HG03095 (cell line): ENCODE measurements around the gene ZBTB7C.

ENCODE experiments used
- ATAC-seq: cut with Tn5 transposase; IDR thresholded peaks from one replicate; pipeline ENCODE4 v1.9.1; 2021; ENCODE audit warnings: moderate library complexity; ENCODE audit not compliant: unreplicated experiment

The ZBTB7C gene

GRCh38 chr18:48326901-48327675, 82.1 kb downstream of the ZBTB7C start:
- no peak for ATAC-seq

- ATAC-seq, result no peak
These were observed 84.0 kb downstream of the ZBTB7C start for GRCh38 chr18:48325115-48325665.

- no peak for ATAC-seq
These were observed 84.5 kb downstream of the ZBTB7C start for GRCh38 chr18:48324651-48325050.

GRCh38 chr18:48323151-48323550, 86.0 kb downstream of the ZBTB7C start:
- no peak for ATAC-seq

- ATAC-seq, result no peak
These were observed 87.6 kb downstream of the ZBTB7C start for GRCh38 chr18:48321536-48321935.

- no peak for ATAC-seq
These were observed 88.1 kb downstream of the ZBTB7C start for GRCh38 chr18:48321121-48321520.

- ATAC-seq, result no peak
These were observed 88.6 kb downstream of the ZBTB7C start for GRCh38 chr18:48320639-48320945.

- no peak for ATAC-seq
These were observed 89.2 kb downstream of the ZBTB7C start for GRCh38 chr18:48319801-48320638.

GRCh38 chr18:48318436-48318835, 90.7 kb downstream of the ZBTB7C start:
- ATAC-seq, result no peak

GRCh38 chr18:48317781-48318381, 91.3 kb downstream of the ZBTB7C start:
- ATAC-seq, result no peak

- no peak for ATAC-seq
These were observed 93.0 kb downstream of the ZBTB7C start for GRCh38 chr18:48316177-48316576.

GRCh38 chr18:48314690-48315089, 94.5 kb downstream of the ZBTB7C start:
- no peak for ATAC-seq

- ATAC-seq, result no peak
These were observed 95.4 kb downstream of the ZBTB7C start for GRCh38 chr18:48313792-48314191.

- ATAC-seq, result no peak
These were observed 97.1 kb downstream of the ZBTB7C start for GRCh38 chr18:48312066-48312465.

- ATAC-seq, result no peak
These were observed 98.2 kb downstream of the ZBTB7C start for GRCh38 chr18:48310999-48311398.

- no peak for ATAC-seq
These were observed 98.8 kb downstream of the ZBTB7C start for GRCh38 chr18:48310353-48310752.

- no peak for ATAC-seq
These were observed 100.2 kb downstream of the ZBTB7C start for GRCh38 chr18:48308755-48309575.

GRCh38 chr18:48308027-48308635, 101.1 kb downstream of the ZBTB7C start:
- ATAC-seq, result no peak

- ATAC-seq, result no peak
These were observed 102.3 kb downstream of the ZBTB7C start for GRCh38 chr18:48306838-48307237.
